Caco-2 (cell line): Measurements from ENCODE around the gene LATS1. TPM values are rescaled to one million over a fixed set of nuclear protein-coding genes. Genes with fewer than 3 reads are reported as not detected.

Experiments used
- BruUV-seq: library from RNA; stranded (reverse); fragments of 400-500 nt; replicated peaks from 2 replicates; lab custom pipeline; 2021; lab: Mats Ljungman, UMichigan
- CTCF ChIA-PET: fragments of 300-600 bp; sonication (Branson Sonifier 250); formaldehyde crosslinking; loops from one replicate; lab custom pipeline; 2022; ENCODE audit warnings: antibody characterized with exemption; lab: Charles Lee
- POLR2A ChIA-PET: fragments of 300-600 bp; sonication (Branson Sonifier 250); formaldehyde crosslinking; loops from one replicate; lab custom pipeline; 2022; ENCODE audit warnings: antibody characterized with exemption; lab: Charles Lee
- DNase-seq, 2 experiments: peaks; one replicate each; pipeline versions ENCODE4 v3.0.0 to v3.0.0-alpha.2; 2020 to 2022
- H3K27me3 ChIP-seq: replicated peaks from 2 replicates; pipeline ENCODE4 v1.6.0; 2011; ENCODE audit warnings: low read length; ENCODE audit not compliant: control insufficient read depth, insufficient read depth
- H3K36me3 ChIP-seq: 2 replicates; pipeline ENCODE4 v1.5.1; 2011; ENCODE audit warnings: low read length; ENCODE audit not compliant: control insufficient read depth, insufficient read depth
- H3K4me1 ChIP-seq: fragments of 250-450 bp; sonication (Bioruptor Pico); 2 replicates; pipeline ENCODE4 v1.5.1; 2020; ENCODE audit warnings: mild to moderate bottlenecking
- H3K4me3 ChIP-seq: 2 replicates; pipeline ENCODE4 v1.5.1; 2011; ENCODE audit warnings: low read depth, mild to moderate bottlenecking, control low read depth, low read length
- H3K9me3 ChIP-seq: fragments of 250-450 bp; sonication (Bioruptor Pico); 2 replicates; pipeline ENCODE4 v1.5.1; 2020; ENCODE audit warnings: mild to moderate bottlenecking, moderate library complexity
- H3K27ac Mint-ChIP-seq: one replicate; pipeline ENCODE4 v1.8.0; 2022; ENCODE audit warnings: mixed read lengths; ENCODE audit not compliant: unreplicated experiment
- H3K27me3 Mint-ChIP-seq: one replicate; pipeline ENCODE4 v1.8.0; 2022; ENCODE audit warnings: mixed read lengths; ENCODE audit not compliant: insufficient read depth, unreplicated experiment
- H3K36me3 Mint-ChIP-seq: one replicate; pipeline ENCODE4 v1.8.0; 2022; ENCODE audit warnings: mild to moderate bottlenecking, mixed read lengths; ENCODE audit not compliant: insufficient read depth, unreplicated experiment
- H3K4me1 Mint-ChIP-seq: one replicate; pipeline ENCODE4 v1.8.0; 2022; ENCODE audit warnings: low read depth, mixed read lengths; ENCODE audit not compliant: unreplicated experiment
- H3K4me3 Mint-ChIP-seq: one replicate; pipeline ENCODE4 v1.8.0; 2022; ENCODE audit warnings: mild to moderate bottlenecking, moderate library complexity, mixed read lengths; ENCODE audit not compliant: unreplicated experiment
- H3K9me3 Mint-ChIP-seq: one replicate; pipeline ENCODE4 v1.8.0; 2022; ENCODE audit warnings: mixed read lengths; ENCODE audit not compliant: unreplicated experiment
- intact Hi-C: fragments of 100-400 bp; cut with micrococcal nuclease; formaldehyde crosslinking; loops from one replicate; pipeline ENCODE4 v1.10.0; 2022; ENCODE audit not compliant: unreplicated experiment
- total RNA-seq: library from RNA; stranded (reverse); gene quantifications from 2 replicates; pipeline ENCODE4 v1.2.3, GENCODE V29; 2022
- TF ChIP-seq, protein P1 (sequence below), 2 experiments: fragments of 200-600 bp in 1 of 2; IDR thresholded peaks; 1 replicate in 1 of 2; 2 replicates in 1 of 2; pipeline versions ENCODE4 v1.5.1 to v1.8.0; 2011 to 2022; ENCODE audit warnings: antibody characterized with exemption in 1 of 2, control low read depth in 1 of 2, inconsistent platforms in 1 of 2, low read depth in 1 of 2, low read length in 1 of 2, mild to moderate bottlenecking in 1 of 2, moderate library complexity in 1 of 2; ENCODE audit not compliant: insufficient read depth in 1 of 2, severe bottlenecking in 1 of 2, unreplicated experiment in 1 of 2

Gene LATS1
- total RNA-seq, 1 experiment from 2014 or later: 28.7 TPM

DNA sequence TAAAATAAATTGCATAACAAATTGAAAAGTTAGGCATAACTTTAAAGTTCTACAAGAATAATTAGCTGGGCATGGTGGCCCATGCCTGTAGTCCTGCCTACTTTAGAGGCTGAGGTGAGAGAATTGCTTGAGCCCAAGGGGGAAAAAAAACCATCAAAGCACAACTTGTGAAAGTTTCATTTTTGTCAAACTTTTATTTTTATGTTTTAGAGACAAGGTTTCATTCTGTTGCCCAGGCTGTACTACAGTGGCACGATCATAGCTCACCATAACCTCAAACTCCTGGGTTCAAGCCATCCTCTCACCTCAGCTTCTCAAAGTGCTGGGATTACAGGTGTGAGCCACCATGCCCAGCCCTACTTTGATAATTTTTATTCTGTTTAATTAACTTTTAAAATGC, 83.6 kb downstream of the LATS1 start:
- Histone ChIP-seq H3K36me3 (no peaks in the 10 kb centered on the region), H3K4me1 (no peaks in the 10 kb centered on the region), H3K27me3 (no peaks in the 10 kb centered on the region), H3K4me3 (no peak overlapping the region), H3K9me3 (no peaks in the 10 kb centered on the region)
- Mint-ChIP-seq H3K36me3 (peaks cover 7% of the 10 kb centered on the region), H3K27me3 (no peaks in the 10 kb centered on the region), H3K4me1 (peaks cover 2% of the 10 kb centered on the region), H3K27ac (no peak overlapping the region), H3K9me3 (no peaks in the 10 kb centered on the region), H3K4me3 (no peak overlapping the region)
- no TSS peak for BruUV-seq
- CTCF ChIA-PET: no interaction called here
- POLR2A ChIA-PET: no interaction called here
- DNase-seq: no peak
- TF ChIP-seq, protein P1, sequence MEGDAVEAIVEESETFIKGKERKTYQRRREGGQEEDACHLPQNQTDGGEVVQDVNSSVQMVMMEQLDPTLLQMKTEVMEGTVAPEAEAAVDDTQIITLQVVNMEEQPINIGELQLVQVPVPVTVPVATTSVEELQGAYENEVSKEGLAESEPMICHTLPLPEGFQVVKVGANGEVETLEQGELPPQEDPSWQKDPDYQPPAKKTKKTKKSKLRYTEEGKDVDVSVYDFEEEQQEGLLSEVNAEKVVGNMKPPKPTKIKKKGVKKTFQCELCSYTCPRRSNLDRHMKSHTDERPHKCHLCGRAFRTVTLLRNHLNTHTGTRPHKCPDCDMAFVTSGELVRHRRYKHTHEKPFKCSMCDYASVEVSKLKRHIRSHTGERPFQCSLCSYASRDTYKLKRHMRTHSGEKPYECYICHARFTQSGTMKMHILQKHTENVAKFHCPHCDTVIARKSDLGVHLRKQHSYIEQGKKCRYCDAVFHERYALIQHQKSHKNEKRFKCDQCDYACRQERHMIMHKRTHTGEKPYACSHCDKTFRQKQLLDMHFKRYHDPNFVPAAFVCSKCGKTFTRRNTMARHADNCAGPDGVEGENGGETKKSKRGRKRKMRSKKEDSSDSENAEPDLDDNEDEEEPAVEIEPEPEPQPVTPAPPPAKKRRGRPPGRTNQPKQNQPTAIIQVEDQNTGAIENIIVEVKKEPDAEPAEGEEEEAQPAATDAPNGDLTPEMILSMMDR (IDR thresholded peaks at IDR 0.05; ENCODE audit: insufficient read depth in 1 of 2, low read depth in 1 of 2, low read length in 1 of 2, severe bottlenecking in 1 of 2, unreplicated experiment in 1 of 2): no peak
- intact Hi-C loops: no loop called here

DNA sequence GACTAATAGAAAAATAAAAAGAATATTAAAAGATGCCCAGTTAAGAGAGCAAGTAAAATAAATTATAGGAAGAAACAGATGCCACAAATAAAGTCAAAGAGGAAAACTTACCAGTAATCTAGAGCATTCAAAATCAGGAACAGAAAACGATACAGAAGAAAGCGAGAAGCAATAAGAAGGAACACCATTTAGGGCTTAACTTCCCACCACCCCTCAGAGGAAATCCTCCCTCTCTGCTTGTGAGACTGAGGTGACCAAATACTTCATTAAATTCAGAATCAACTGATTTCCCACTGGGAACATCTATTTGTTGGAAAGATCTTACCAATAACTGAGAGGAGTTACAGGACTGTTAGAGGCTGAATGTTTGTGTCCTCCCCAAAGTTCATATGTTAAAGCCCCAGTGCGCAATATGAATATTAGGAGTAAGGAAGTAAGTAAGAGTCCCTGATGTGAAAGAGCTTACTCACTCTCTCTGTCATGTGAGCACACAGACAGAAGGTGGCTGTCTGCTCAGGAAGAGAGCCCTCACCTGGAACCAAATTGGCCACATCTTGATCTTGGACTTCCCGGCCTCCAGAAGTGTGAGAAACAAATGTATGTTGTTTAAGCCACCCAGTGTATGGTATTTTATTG, 88.9 kb downstream of the LATS1 start:
- Mint-ChIP-seq H3K27me3 (no peaks in the 10 kb centered on the region), H3K36me3 (peaks cover 13% of the 10 kb centered on the region), H3K4me3 (no peak overlapping the region), H3K27ac (no peak overlapping the region), H3K4me1 (peaks cover 5% of the 10 kb centered on the region), H3K9me3 (no peaks in the 10 kb centered on the region)
- Histone ChIP-seq H3K36me3 (no peaks in the 10 kb centered on the region), H3K27me3 (no peaks in the 10 kb centered on the region), H3K4me1 (no peaks in the 10 kb centered on the region), H3K9me3 (no peaks in the 10 kb centered on the region), H3K4me3 (no peak overlapping the region)
- intact Hi-C loops: no loop called here
- no peak for DNase-seq
- BruUV-seq: no TSS peak
- CTCF ChIA-PET: no interaction called here
- TF ChIP-seq, protein P1 (IDR thresholded peaks at IDR 0.05; ENCODE audit: insufficient read depth in 1 of 2, low read depth in 1 of 2, low read length in 1 of 2, severe bottlenecking in 1 of 2, unreplicated experiment in 1 of 2): no peak
- POLR2A ChIA-PET: no interaction called here

- Mint-ChIP-seq H3K36me3 (peaks cover 13% of the 10 kb centered on the region), H3K27ac (no peak overlapping the region), H3K9me3 (no peaks in the 10 kb centered on the region), H3K4me3 (no peak overlapping the region), H3K27me3 (no peaks in the 10 kb centered on the region), H3K4me1 (peaks cover 5% of the 10 kb centered on the region)
- BruUV-seq: no TSS peak
- no peaks in the 10 kb centered on the region for H3K27me3 ChIP-seq
- ChIA-PET CTCF (no interaction called here), POLR2A (no interaction called here)
- H3K4me1 ChIP-seq: no peaks in the 10 kb centered on the region
- intact Hi-C loops: no loop called here
- TF ChIP-seq, protein P1 (IDR thresholded peaks at IDR 0.05; ENCODE audit: insufficient read depth in 1 of 2, low read depth in 1 of 2, low read length in 1 of 2, severe bottlenecking in 1 of 2, unreplicated experiment in 1 of 2): no peak
- no peak overlapping the region for H3K4me3 ChIP-seq
- no peaks in the 10 kb centered on the region for H3K36me3 ChIP-seq
- H3K9me3 ChIP-seq: no peaks in the 10 kb centered on the region
- DNase-seq: no peak
Observed at GRCh38 chr6:149627672-149628071, 90.2 kb downstream of the LATS1 start.
